Liver (tissue), 9 donors: ENCODE measurements around the gene RNF4. TPM values are rescaled to one million over a fixed set of nuclear protein-coding genes. Genes with fewer than 3 reads are reported as not detected.

Experiments
- DNase-seq: peaks from one replicate; pipeline ENCODE4 v3.0.0-alpha.2; 2017; ENCODE audit warnings: low spot score
- H3K27ac ChIP-seq, 2 donors: one replicate each; pipeline ENCODE4 v1.7.0; 2013; ENCODE audit warnings: inconsistent platforms in 2 of 2, low read length in 2 of 2, control low read depth in 1 of 2, low read depth in 1 of 2, mild to moderate bottlenecking in 1 of 2
- H3K27me3 ChIP-seq, 4 donors: one replicate each; pipeline versions ENCODE4 v1.6.1 to v1.7.0; 2013; ENCODE audit warnings: low read length in 3 of 4, inconsistent platforms in 1 of 4, mild to moderate bottlenecking in 1 of 4, moderate library complexity in 1 of 4; ENCODE audit not compliant: control insufficient read depth in 4 of 4, insufficient read depth in 4 of 4
- H3K36me3 ChIP-seq, 4 donors: one replicate each; pipeline versions ENCODE4 v1.6.1 to v1.7.0; 2013; ENCODE audit warnings: low read length in 3 of 4, mild to moderate bottlenecking in 3 of 4, low read depth in 1 of 4, moderate library complexity in 1 of 4; ENCODE audit not compliant: control insufficient read depth in 4 of 4, insufficient read depth in 3 of 4
- H3K4me1 ChIP-seq, 4 donors: one replicate each; pipeline versions ENCODE4 v1.6.1 to v1.7.0; 2013; ENCODE audit warnings: low read length in 3 of 4, mild to moderate bottlenecking in 3 of 4, moderate library complexity in 1 of 4; ENCODE audit not compliant: control insufficient read depth in 4 of 4, insufficient read depth in 4 of 4
- H3K4me3 ChIP-seq, 3 donors: one replicate each; pipeline versions ENCODE4 v1.6.1 to v1.7.0; 2013; ENCODE audit warnings: low read length in 3 of 3, control low read depth in 1 of 3, low read depth in 1 of 3, mild to moderate bottlenecking in 1 of 3
- H3K9ac ChIP-seq, 2 donors: one replicate each; pipeline ENCODE4 v1.7.0; 2013; ENCODE audit warnings: low read length in 2 of 2, mild to moderate bottlenecking in 2 of 2, moderate library complexity in 2 of 2, control low read depth in 1 of 2, low read depth in 1 of 2
- H3K9me3 ChIP-seq, 4 donors: one replicate each; pipeline versions ENCODE4 v1.6.1 to v1.7.0; 2013; ENCODE audit warnings: low read length in 3 of 4; ENCODE audit not compliant: control insufficient read depth in 4 of 4
- CTCF ChIP-seq: fragments of 150-350 bp; IDR thresholded peaks from 2 replicates; pipeline ENCODE4 v1.5.1; 2017; ENCODE audit warnings: improper control_type of control experiment, low read depth, low read length; ENCODE audit not compliant: missing input control
- JUND ChIP-seq, 2 donors: IDR thresholded peaks; 2 replicates each; pipeline ENCODE4 v1.6.1; 2016; ENCODE audit warnings: antibody characterized with exemption in 2 of 2
- MAX ChIP-seq: IDR thresholded peaks from 2 replicates; pipeline ENCODE4 v1.6.1; 2016; ENCODE audit warnings: antibody characterized with exemption
- NR2F2 ChIP-seq: IDR thresholded peaks from 2 replicates; pipeline ENCODE4 v1.6.1; 2016; ENCODE audit warnings: antibody characterized with exemption
- REST ChIP-seq: IDR thresholded peaks from 2 replicates; pipeline ENCODE4 v1.6.1; 2016; ENCODE audit warnings: antibody characterized with exemption, mild to moderate bottlenecking
- RXRA ChIP-seq, 2 donors: IDR thresholded peaks; 2 replicates each; pipeline ENCODE4 v1.6.1; 2017 to 2018; ENCODE audit warnings: antibody characterized with exemption in 2 of 2, mild to moderate bottlenecking in 1 of 2
- SP1 ChIP-seq: IDR thresholded peaks from 2 replicates; pipeline ENCODE4 v1.6.1; 2018; ENCODE audit warnings: antibody characterized with exemption, mild to moderate bottlenecking
- TAF1 ChIP-seq: conservative IDR thresholded peaks from 2 replicates; pipeline ENCODE4 v1.6.1; 2016; ENCODE audit warnings: antibody characterized with exemption, mild to moderate bottlenecking
- YY1 ChIP-seq: IDR thresholded peaks from 2 replicates; pipeline ENCODE4 v1.6.1; 2016; ENCODE audit warnings: antibody characterized with exemption, mild to moderate bottlenecking
- ZBTB33 ChIP-seq: IDR thresholded peaks from 2 replicates; pipeline ENCODE4 v1.6.1; 2016; ENCODE audit warnings: antibody characterized with exemption
- WGBS: extraction: QIAGEN DNeasy Blood & Tissue Kit; methylation state at CpG from one replicate; pipeline ENCODE4 v1.1.7; 2013; 5-methylcytosine and 5-hydroxymethylcytosine counted together
- polyA plus RNA-seq, 2 donors: library from polyadenylated mRNA; stranded (reverse) in 1 of 2; unstranded in 1 of 2; fragments of 200-250 nt in 1 of 2; fragments of >200 nt in 1 of 2; fragmentation: Nextera tagmentation in 1 of 2; extraction: Ambion mirVana in 1 of 2; gene quantifications; one replicate each; pipeline versions ENCODE4 v1.2.1 to v1.2.3, GENCODE V29; 2013 to 2015
- total RNA-seq, 2 donors: library from RNA; depleted of rRNA; stranded (reverse); fragments of >200 nt; gene quantifications; one replicate each; pipeline ENCODE4 v1.2.3, GENCODE V29; 2014
- donor health status: healthy.
- donor health status: healthy.
- donor health status: healthy.
- donor health status: healthy.
- donor health status: healthy.

The RNF4 gene
- total and polyA plus RNA-seq, 4 donors: 13.0 to 31.0 (median 17.2) TPM

- TF ChIP-seq CTCF: no peak
These were observed 14.3 kb downstream of the RNF4 start (continued) for GRCh38 chr4:2483237-2483636.

GRCh38 chr4:2484185-2484584 is 15.3 kb downstream of the RNF4 start:
- no peak overlapping the region for H3K4me3 ChIP-seq
- no peak for DNase-seq
- H3K4me1 ChIP-seq: peaks cover 15 to 52% (median 28%) of the 10 kb centered on the region in 4 donors
- 78% methylated on average over 6 of the region's 6 CpGs for whole genome bisulfite sequencing
- TF ChIP-seq ZBTB33: no peak
- no peak for TF ChIP-seq REST
- TF ChIP-seq JUND (IDR thresholded peaks at IDR 0.05): no peak
- no peak for TF ChIP-seq MAX
- no peak for TF ChIP-seq YY1
- no peak for TF ChIP-seq SP1
- TF ChIP-seq NR2F2: no peak
- H3K27ac ChIP-seq: no peak overlapping the region
- no peaks in the 10 kb centered on the region for H3K9me3 ChIP-seq
- no peaks in the 10 kb centered on the region for H3K36me3 ChIP-seq
- H3K27me3 ChIP-seq: no peaks in the 10 kb centered on the region
- no peak overlapping the region for H3K9ac ChIP-seq

- Histone ChIP-seq H3K4me3 (no peak overlapping the region), H3K4me1 (peaks cover 14 to 52% (median 28%) of the 10 kb centered on the region in 4 donors), H3K9ac (no peak overlapping the region), H3K27ac (peak overlapping the region in 1 of 2 donors; percentile 61), H3K36me3 (no peaks in the 10 kb centered on the region), H3K9me3 (no peaks in the 10 kb centered on the region), H3K27me3 (no peaks in the 10 kb centered on the region)
- DNase-seq: no peak
- TF ChIP-seq TAF1 (no peak), ZBTB33 (no peak), RXRA (IDR thresholded peaks at IDR 0.05) (no peak), SP1 (no peak), REST (peak; percentile 84)
- WGBS: 60% methylated on average over 11 of the region's 11 CpGs
These were observed 16.1 kb downstream of the RNF4 start for GRCh38 chr4:2484993-2485392.
